Osteoblast (primary cell): ENCODE results near the gene BNC1. TPM values are rescaled to one million over a fixed set of nuclear protein-coding genes. Genes with fewer than 3 reads are reported as not detected.
A peak's percentile ranks its signal among the peaks of the same experiment; 100 is the strongest.
"Not testable (repeated sequence)": the region's sequence is repeated elsewhere in the genome, so short reads cannot be mapped to it uniquely, and the experiment has no call there.

ENCODE experiments used
- DNase-seq: peaks from one replicate; pipeline ENCODE4 v3.0.0; 2011; ENCODE audit warnings: low spot score, mixed read lengths; ENCODE audit not compliant: insufficient read length; ENCODE audit errors: missing footprints
- H2AFZ ChIP-seq: 2 replicates; pipeline ENCODE4 v1.6.0; 2011; ENCODE audit warnings: mild to moderate bottlenecking, low read length
- H3K27ac ChIP-seq: 2 replicates; pipeline ENCODE4 v1.5.1; 2011; ENCODE audit warnings: mild to moderate bottlenecking, low read depth, low read length, moderate library complexity
- H3K27me3 ChIP-seq: 2 replicates; pipeline ENCODE4 v1.6.0; 2012; ENCODE audit warnings: mild to moderate bottlenecking, control low read depth, inconsistent platforms, low read length, moderate library complexity; ENCODE audit not compliant: insufficient read depth
- H3K36me3 ChIP-seq: 2 replicates; pipeline ENCODE4 v1.5.1; 2011; ENCODE audit warnings: mild to moderate bottlenecking, low read length, control low read depth, moderate library complexity; ENCODE audit not compliant: insufficient read depth
- H3K4me1 ChIP-seq: 2 replicates; pipeline ENCODE4 v1.5.1; 2011; ENCODE audit warnings: mild to moderate bottlenecking, low read length, control low read depth, moderate library complexity; ENCODE audit not compliant: insufficient read depth
- H3K4me2 ChIP-seq: 2 replicates; pipeline ENCODE4 v1.6.0; 2011; ENCODE audit warnings: mild to moderate bottlenecking, low read length; ENCODE audit not compliant: insufficient read depth
- H3K4me3 ChIP-seq: fragments of 200-600 bp; sonication (generic); 3 replicates; pipeline ENCODE4 v1.5.1; 2012; ENCODE audit warnings: mild to moderate bottlenecking, low read length, inconsistent platforms; ENCODE audit not compliant: insufficient read depth
- H3K79me2 ChIP-seq: 2 replicates; pipeline ENCODE4 v1.6.0; 2012; ENCODE audit warnings: mild to moderate bottlenecking, low read length, control low read depth, inconsistent platforms; ENCODE audit not compliant: insufficient read depth
- H3K9me3 ChIP-seq: 2 replicates; pipeline ENCODE4 v1.5.1; 2011; ENCODE audit warnings: low read depth, low read length, control low read depth
- H4K20me1 ChIP-seq: 2 replicates; pipeline ENCODE4 v1.6.0; 2012; ENCODE audit warnings: mild to moderate bottlenecking, low read length, control low read depth; ENCODE audit not compliant: insufficient read depth
- total RNA-seq: library from RNA; depleted of rRNA; stranded (reverse); fragments of >200 nt; gene quantifications from 2 replicates; pipeline ENCODE4 v1.2.3, GENCODE V29; 2012
- TF ChIP-seq, protein P1 (sequence below): IDR thresholded peaks from 2 replicates; pipeline ENCODE4 v1.5.1; 2011; ENCODE audit warnings: mild to moderate bottlenecking, low read depth, low read length, moderate library complexity; ENCODE audit errors: extremely low read depth

The BNC1 gene
- total RNA-seq, 1 donor = 3.3 TPM

GRCh38 chr15:83248151-83249029 lies 36.1 kb downstream of the BNC1 start:
- DNase-seq = peak; percentile 53
- Histone ChIP-seq H3K27me3 (peaks cover 28% of the 10 kb centered on the region), H3K9me3 (no peaks in the 10 kb centered on the region), H4K20me1 (no peaks in the 10 kb centered on the region), H2AFZ (no peak overlapping the region), H3K4me2 (no peak overlapping the region), H3K36me3 (no peaks in the 10 kb centered on the region), H3K4me1 (peaks cover 3% of the 10 kb centered on the region), H3K27ac (no peak overlapping the region), H3K79me2 (no peaks in the 10 kb centered on the region), H3K4me3 (no peak overlapping the region)
- TF ChIP-seq, protein P1, sequence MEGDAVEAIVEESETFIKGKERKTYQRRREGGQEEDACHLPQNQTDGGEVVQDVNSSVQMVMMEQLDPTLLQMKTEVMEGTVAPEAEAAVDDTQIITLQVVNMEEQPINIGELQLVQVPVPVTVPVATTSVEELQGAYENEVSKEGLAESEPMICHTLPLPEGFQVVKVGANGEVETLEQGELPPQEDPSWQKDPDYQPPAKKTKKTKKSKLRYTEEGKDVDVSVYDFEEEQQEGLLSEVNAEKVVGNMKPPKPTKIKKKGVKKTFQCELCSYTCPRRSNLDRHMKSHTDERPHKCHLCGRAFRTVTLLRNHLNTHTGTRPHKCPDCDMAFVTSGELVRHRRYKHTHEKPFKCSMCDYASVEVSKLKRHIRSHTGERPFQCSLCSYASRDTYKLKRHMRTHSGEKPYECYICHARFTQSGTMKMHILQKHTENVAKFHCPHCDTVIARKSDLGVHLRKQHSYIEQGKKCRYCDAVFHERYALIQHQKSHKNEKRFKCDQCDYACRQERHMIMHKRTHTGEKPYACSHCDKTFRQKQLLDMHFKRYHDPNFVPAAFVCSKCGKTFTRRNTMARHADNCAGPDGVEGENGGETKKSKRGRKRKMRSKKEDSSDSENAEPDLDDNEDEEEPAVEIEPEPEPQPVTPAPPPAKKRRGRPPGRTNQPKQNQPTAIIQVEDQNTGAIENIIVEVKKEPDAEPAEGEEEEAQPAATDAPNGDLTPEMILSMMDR = peak; percentile 93

DNA sequence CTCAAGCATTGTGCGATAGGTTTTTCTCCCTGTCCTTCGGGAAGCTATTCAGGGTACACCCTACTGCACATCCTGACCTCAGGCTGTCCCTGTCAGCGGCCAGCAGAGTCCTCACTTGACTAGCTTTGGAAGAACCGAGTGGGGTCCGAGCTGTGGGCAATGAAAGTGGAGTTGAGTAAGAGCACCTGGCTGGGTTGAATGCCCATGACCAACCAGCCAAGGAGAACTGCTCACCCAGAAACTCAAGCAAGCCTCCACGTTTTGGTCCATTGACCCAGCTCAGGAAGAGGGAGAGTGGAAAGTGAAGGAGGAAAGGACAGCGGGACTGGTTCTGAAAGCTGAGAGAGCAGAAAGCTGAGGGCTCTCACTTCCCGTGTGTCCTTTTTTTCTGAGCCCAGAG lies 40.8 kb downstream of the BNC1 start:
- Histone ChIP-seq H3K4me2 (no peak overlapping the region), H3K4me1 (peaks cover 3% of the 10 kb centered on the region), H3K4me3 (no peak overlapping the region), H3K36me3 (no peaks in the 10 kb centered on the region), H4K20me1 (no peaks in the 10 kb centered on the region), H3K79me2 (no peaks in the 10 kb centered on the region), H3K27me3 (peaks cover 28% of the 10 kb centered on the region), H2AFZ (no peak overlapping the region), H3K27ac (no peak overlapping the region), H3K9me3 (no peaks in the 10 kb centered on the region)
- DNase-seq = no peak
- TF ChIP-seq, protein P1 = no peak

DNA sequence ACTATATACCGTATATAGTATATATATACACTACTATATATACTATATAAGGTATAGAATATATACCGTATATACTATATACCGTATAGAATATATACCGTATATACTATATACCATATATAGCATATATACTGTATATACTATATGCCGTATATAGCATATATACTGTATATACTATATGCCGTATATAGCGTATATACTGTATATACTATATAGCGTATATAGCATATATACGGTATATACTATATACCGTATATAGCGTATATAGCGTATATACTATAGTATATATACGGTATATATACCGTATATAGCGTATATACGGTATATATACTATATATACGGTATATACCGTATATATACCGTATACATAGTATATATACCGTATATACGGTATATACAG lies 54.2 kb downstream of the BNC1 start:
- H4K20me1 ChIP-seq = no peaks in the 10 kb centered on the region
- H3K79me2 ChIP-seq = no peaks in the 10 kb centered on the region
- no peaks in the 10 kb centered on the region for H3K27me3 ChIP-seq
- no peaks in the 10 kb centered on the region for H3K9me3 ChIP-seq
- TF ChIP-seq, protein P1 = no peak
- H3K4me1 ChIP-seq = no peaks in the 10 kb centered on the region
- H3K36me3 ChIP-seq = no peaks in the 10 kb centered on the region
- no peak overlapping the region for H3K27ac ChIP-seq
- H3K4me3 ChIP-seq = no peak overlapping the region
- DNase-seq = no peak
- H2AFZ ChIP-seq = no peak overlapping the region
- no peak overlapping the region for H3K4me2 ChIP-seq

GRCh38 chr15:83225449-83225848 lies 59.0 kb downstream of the BNC1 start:
- TF ChIP-seq, protein P1 = no peak
- Histone ChIP-seq H3K27ac (no peak overlapping the region), H4K20me1 (no peaks in the 10 kb centered on the region), H3K9me3 (no peaks in the 10 kb centered on the region), H3K4me3 (no peak overlapping the region), H3K36me3 (no peaks in the 10 kb centered on the region), H3K27me3 (no peaks in the 10 kb centered on the region), H3K4me1 (no peaks in the 10 kb centered on the region), H2AFZ (peak overlapping the region; percentile 25), H3K4me2 (no peak overlapping the region), H3K79me2 (no peaks in the 10 kb centered on the region)
- no peak for DNase-seq

DNA sequence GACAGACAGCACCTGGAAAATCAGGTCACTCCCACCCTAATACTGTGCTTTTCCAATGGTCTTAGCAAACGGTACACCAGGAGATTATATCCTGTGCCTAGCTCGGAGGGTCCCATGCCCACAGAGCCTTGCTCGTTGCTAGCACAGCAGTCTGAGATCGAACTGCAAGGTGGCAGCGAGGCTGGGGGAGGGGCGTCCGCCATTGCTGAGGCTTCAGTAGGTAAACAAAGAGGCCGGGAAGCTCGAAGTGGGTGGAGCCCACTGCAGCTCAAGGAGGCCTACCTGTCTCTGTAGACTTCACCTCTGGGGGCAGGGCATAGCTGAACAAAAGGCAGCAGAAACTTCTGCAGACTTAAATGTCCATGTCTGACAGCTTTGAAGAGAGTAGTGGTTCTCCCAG lies 62.7 kb downstream of the BNC1 start:
- not testable (repeated sequence) for DNase-seq, H3K27ac ChIP-seq

More for the DNA sequence above, 62.7 kb downstream of the BNC1 start:
- H2AFZ ChIP-seq, H4K20me1 ChIP-seq, H3K27me3 ChIP-seq, H3K4me1 ChIP-seq, H3K4me2 ChIP-seq, H3K79me2 ChIP-seq, H3K4me3 ChIP-seq, H3K9me3 ChIP-seq, H3K36me3 ChIP-seq: not testable (repeated sequence)
